COLO668 (cell line): ENCODE measurements around the gene SLC15A2.
"Not testable (repeated sequence)": the region's sequence is repeated elsewhere in the genome, so short reads cannot be mapped to it uniquely, and the experiment has no call there.

Source experiments
- DNase-seq: peaks from one replicate; lab custom pipeline; 2025; ENCODE audit not compliant: unreplicated experiment; lab: John Stamatoyannopoulos, UW

Gene SLC15A2

DNA sequence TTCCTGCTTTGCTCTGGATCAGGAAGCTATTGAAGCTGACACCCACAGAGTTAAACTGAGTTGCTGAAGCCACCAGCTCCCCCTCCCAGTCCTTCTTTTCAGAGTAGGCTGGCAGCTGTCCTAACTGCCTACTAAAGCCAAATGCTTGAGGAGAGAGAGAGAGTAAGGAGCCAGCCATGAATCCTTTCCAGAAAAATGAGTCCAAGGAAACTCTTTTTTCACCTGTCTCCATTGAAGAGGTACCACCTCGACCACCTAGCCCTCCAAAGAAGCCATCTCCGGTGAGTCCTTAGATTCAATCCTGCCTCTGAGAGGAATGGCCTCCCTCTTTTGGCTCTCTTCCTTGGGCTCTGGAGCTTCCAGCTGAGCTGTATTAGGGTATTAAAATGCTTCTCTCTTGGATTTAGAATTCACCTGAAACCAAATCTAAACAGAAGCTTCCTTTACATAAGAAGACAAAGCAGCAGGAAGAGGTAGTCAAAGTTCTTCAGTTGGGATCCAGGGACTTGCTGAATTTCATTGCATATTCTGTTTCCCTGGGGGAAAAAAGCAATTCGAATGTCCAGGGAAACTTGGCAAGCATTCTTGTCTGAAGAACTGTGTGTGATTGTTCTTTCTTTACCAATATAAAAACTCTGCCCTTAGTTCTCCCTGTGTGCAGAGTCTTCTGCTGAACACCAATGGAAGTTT lies at the start of gene SLC15A2:
TSS of gene SLC15A2 (plus strand) at position 101 of the 690 bp plus-strand sequence. CDS start at position 177, 76 bp downstream.
- DNase-seq: no peak

GRCh38 chr3:121844892-121845291 lies 49.3 kb upstream of the SLC15A2 start:
- DNase-seq: no peak

DNA sequence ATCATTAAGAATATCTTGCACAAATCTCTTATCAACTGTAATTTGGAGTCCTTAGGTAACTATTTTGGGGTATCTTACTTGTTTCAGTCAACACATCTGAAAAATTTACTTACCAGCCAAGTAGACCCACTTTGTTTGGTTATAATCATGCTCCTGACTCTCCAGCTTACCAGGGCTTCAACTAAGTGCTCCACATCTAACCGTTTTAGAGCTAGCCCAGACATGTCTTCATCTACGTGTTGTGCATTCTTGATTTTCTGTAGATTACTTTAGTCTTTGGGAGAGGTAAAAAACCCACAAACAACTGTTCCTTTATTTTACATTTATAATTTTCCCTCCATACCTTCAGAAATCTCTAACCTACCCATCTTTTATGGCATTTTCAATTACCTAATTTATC lies 41.9 kb upstream of the SLC15A2 start:
- no peak for DNase-seq

GRCh38 chr3:121855555-121855954 lies 38.6 kb upstream of the SLC15A2 start:
- DNase-seq: no peak

GRCh38 chr3:121857778-121858177 lies 36.4 kb upstream of the SLC15A2 start:
- DNase-seq: not testable (repeated sequence)

DNA sequence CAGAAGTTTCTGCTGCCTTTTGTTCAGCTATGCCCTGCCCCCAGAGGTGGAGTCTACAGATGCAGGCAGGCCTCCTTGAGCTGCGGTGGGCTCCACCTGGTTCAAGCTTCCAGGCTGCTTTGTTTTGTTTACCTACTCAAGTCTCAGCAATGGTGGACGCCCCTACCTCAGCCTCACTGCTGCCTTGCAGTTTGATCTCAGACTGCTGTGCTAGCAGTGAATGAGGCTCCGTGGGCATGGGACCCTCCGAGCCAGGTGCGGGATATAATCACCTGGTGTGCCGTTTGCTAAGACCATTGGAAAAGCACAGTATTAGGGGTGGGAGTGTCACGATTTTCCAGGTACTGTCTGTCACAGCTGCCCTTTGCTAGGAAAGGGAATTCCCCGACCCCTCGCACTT lies 31.0 kb upstream of the SLC15A2 start:
- DNase-seq: not testable (repeated sequence)

DNA sequence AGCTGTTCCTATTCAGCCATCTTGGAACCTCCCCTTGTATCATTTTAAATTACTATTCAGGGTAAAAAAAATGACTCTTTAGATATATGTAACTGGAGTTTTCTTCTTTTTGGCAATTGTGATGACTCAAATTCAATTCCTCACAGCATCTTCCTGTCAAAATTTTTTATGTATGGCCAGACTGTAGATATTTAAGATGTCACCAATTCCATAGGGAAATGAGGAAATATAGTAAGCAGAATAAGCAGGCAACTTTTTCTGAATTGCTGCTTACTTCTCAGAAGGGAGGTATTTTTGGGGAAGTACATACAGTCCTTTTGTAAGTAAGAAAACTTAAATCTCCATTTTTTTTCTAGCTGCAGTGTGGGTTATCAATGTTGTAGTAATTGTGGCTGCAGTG lies 30.4 kb upstream of the SLC15A2 start:
- DNase-seq: no peak

DNA sequence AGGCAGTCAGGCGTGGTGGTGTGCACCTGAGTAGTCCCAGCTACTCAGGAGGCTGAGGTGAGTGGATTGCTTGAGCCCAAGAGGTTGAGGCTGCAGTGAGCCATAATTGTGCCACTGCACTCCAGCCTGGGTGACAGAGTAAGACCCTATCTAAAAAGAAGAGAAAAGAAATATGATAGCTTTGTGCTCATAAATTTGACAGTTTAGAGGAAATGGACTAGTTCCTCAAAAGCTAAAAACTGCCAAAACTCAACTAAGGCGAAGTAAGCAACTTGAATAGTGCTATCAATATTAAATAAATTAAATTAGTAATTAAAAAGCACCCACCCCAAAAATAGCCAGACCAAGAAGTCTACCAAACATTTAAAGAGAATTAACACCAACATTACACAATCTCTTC lies 24.5 kb upstream of the SLC15A2 start:
- DNase-seq: no peak

DNA sequence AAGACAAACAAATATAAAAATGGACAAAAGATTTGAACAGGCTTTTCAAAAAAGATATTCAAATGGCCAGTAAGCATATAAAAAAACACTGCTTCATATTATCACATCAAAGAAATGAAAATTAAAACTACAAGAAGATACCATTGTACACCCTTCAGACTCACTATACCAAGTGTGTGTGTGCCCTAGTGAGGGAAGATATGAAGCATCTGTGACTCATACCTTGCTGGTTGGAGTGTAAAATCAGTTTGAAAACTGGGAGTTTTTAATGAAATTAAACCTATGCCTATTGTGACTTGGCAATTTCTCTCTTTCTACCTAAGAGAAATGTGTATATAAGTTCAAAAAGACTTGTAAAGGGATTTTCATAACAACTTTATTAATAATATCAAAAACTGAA lies 23.5 kb upstream of the SLC15A2 start:
- DNase-seq: no peak

- DNase-seq: no peak
Measured at GRCh38 chr3:121871430-121871829, 22.8 kb upstream of the SLC15A2 start.

GRCh38 chr3:121878411-121878810 lies 15.8 kb upstream of the SLC15A2 start:
- no peak for DNase-seq

DNA sequence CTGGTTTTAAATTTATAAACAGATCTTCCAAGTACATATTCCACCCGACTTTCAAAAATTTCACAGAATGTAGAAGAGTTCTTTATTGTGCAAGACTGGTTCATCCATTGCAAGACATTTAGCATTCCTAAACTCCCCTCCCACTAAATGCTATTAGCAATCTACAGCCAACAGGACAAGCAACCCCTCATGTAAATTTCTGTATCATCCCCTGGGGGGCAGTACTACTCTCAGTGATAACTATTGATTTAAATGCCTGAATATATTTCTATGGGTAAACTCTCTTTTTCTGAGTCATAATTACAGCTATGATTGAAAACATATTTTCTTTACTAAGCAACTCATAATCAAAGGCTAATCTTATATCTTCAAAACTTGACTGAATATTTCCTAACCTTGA lies 10.7 kb upstream of the SLC15A2 start:
- no peak for DNase-seq

GRCh38 chr3:121885386-121885785 lies 8.8 kb upstream of the SLC15A2 start:
- no peak for DNase-seq

- DNase-seq: no peak
Measured at GRCh38 chr3:121895121-121895520, 920 bp downstream of the SLC15A2 start.

GRCh38 chr3:121895736-121896135 lies 1.5 kb downstream of the SLC15A2 start:
- no peak for DNase-seq

DNA sequence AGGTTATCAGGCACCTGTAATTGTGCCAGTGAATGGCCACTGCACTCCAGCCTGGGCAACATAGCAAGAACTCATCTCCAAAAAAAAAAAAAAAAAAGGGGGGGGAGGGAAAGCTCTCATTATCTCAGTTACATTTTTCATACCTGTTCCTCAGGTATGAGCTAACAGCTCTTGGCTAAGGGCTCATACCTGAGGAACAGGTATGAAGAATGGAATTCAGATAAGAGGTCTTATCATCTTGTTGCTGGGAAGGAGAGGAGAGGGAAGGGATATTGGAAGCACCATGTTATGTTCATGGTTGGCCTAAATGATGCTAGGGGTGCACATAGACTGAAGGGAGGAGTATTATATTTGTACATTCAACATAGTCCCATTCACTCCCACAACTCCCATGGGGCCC lies 2.6 kb downstream of the SLC15A2 start:
- no peak for DNase-seq

DNA sequence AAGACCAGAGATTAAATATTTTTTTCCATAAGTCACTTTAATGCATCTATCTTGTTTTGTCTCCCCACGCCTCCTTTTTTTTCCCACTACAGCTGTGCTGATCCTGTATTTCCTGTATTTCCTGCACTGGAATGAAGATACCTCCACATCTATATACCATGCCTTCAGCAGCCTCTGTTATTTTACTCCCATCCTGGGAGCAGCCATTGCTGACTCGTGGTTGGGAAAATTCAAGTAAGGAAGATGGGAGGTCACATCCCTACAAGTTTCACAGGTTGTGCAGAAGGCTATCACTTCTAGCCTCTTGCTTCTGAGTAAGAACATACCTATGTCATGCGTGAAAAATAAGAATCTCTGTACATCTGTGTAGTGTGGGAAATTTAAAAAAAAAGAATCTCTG lies 3.1 kb downstream of the SLC15A2 start:
- no peak for DNase-seq

DNA sequence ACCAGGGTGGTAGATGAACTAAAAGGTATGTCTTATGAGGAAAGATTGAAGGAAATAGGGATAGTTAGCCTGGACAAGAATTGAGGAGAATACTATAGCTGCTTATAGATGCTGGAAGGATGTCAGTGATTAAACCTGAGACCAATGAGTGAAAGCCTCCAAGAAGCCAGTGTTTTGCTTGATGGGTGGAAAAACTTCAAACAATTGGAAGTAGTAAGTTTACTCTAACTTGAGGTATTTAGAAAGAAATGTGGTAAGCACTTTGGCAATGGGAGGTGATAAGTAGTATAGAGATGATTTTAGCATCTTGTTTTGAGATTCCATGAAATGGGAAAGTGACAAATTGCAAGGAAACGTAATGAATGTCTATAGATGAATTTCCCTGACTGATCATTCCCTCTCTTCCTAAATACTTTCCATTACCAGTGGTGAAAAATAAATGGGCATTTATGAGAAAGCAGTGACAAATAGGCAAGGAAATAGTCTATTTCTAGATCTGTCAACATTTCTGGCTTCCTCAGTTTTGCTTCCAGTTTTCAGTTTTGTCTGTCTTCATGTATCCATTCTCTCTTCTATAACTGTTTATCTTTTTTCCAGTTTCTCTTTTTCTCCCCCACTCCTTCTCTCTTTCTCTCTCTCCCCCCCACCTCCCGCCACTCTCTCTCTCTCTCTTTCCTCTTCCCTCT lies 19.2 kb downstream of the SLC15A2 start:
- no peak for DNase-seq

GRCh38 chr3:121914081-121914998 lies 20.1 kb downstream of the SLC15A2 start:
- no peak for DNase-seq

- DNase-seq: no peak
Measured at GRCh38 chr3:121916189-121916588, 22.0 kb downstream of the SLC15A2 start.

DNA sequence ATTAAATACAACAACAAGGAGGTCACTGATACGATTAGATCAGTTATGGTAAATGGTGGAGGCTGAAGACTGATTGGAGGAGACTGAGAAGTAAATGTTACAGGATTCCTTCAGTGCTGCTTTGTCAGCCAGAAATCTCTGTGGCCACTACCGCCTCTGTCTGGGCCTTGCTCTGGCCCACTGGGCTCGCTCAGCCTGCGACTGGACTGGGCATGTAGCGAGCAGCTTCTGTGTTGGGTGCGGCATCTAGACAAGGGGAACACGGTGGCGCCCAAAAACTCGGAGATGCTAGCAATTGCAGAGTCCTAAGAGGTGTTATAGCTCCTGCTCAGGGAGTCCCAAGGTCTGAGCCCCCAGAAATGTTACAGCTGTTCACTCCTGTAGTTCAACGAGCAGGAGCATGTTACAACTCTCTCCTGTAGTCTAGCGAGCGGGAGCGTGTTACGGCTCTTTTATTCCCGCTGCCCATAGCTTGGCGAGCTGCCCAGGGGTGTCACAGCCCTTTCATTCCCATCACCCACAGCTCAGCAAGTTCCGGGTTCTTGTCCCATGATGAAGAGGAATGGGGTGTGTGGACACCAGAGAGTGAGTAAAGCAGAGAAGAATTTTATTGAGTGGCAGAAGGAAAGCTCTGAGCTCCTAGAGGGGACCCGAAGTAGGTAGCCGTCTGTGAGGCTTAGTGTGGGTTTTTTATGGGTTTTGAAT lies 24.7 kb downstream of the SLC15A2 start:
- no peak for DNase-seq
